ENCODE data around the gene GIPC1. TPM values are rescaled to one million over a fixed set of nuclear protein-coding genes. Genes with fewer than 3 reads are reported as not detected.

Gene GIPC1
- total and polyA plus RNA-seq, 9 of the 15 experiments (the other 6 are each of a cell fraction or from before 2014, with no cell fraction given), result 0.49 to 54.7 (median 24.8) TPM

- TF ChIP-seq FOXA1 (IDR thresholded peaks at IDR 0.05; ENCODE audit: borderline replicate concordance), result no peak
- no peak for TF ChIP-seq ZNF354B (CRISPR knock-in tag; IDR thresholded peaks at IDR 0.05)
- no peak for TF ChIP-seq PHF21A (IDR thresholded peaks at IDR 0.05; ENCODE audit: borderline replicate concordance, low read depth)
- TF ChIP-seq RBM22 (IDR thresholded peaks at IDR 0.05; ENCODE audit: low read depth, low read length, poor library complexity, severe bottlenecking), result peak; percentile 67
- TF ChIP-seq CSDE1 (IDR thresholded peaks at IDR 0.05), result no peak
- peak; percentile 13 for TF ChIP-seq HMGN3 (IDR thresholded peaks at IDR 0.05; ENCODE audit: borderline replicate concordance, extremely low read depth, insufficient read length, low read depth, low read length)
- ATAC-seq (no peak), DNase-seq (ENCODE audit: extremely low read depth in 1 of 4, low spot score in 3 of 4) (no peak), FAIRE-seq (no peak)
- ChIA-PET CTCF (ENCODE audit: low intra/inter-chr PET ratio) (no interaction called here), POLR2A (interaction anchor here (0.6 to 1.5 kb wide), 7 partner anchors 10 to 314 kb away, joined by 3 to 9 read pairs (median 6); partner anchors contain the start of gene ASF1B)
- WGBS (ENCODE audit: insufficient coverage, low coverage, missing lambda C conversion rate), result 100% methylated on average over 8 of the region's 19 CpGs
- Histone ChIP-seq H3K4me2 (ENCODE audit: insufficient read depth, low read length) (no peak overlapping the region), H3K27me3 (ENCODE audit: control insufficient read depth in 2 of 2, insufficient read depth in 2 of 2, low read length in 2 of 2) (no peaks in the 10 kb centered on the region), H3K79me2 (ENCODE audit: control insufficient read depth, insufficient read depth, low read length) (peaks cover 7% of the 10 kb centered on the region; the same call in 1 of the 3 replicates), H3K4me3 (no peak overlapping the region), H3K27ac (ENCODE audit: extremely low read depth, low read depth, low read length) (no peak overlapping the region), H4K20me1 (replicated peaks; ENCODE audit: control insufficient read depth, insufficient read depth, low read length) (no peaks in the 10 kb centered on the region), H2AFZ (ENCODE audit: low read depth, low read length) (no peak overlapping the region), H3K4me1 (replicated peaks in 1 of 2; ENCODE audit: control insufficient read depth in 2 of 2, insufficient read depth in 2 of 2, low read length in 2 of 2) (peaks cover 6 to 23% of the 10 kb centered on the region in 2 experiments; a peak in 4 of 5 replicates), H3K9me1 (ENCODE audit: control insufficient read depth, insufficient read depth, low read length) (peaks cover 5% of the 10 kb centered on the region), H3K9ac (ENCODE audit: insufficient read depth in 1 of 2, low read depth in 2 of 2, low read length in 2 of 2) (no peak overlapping the region), H3K36me3 (ENCODE audit: control insufficient read depth, insufficient read depth, low read length) (peaks cover 66% of the 10 kb centered on the region), H3K9me3 (replicated peaks; ENCODE audit: control insufficient read depth, insufficient read depth, low read depth, low read length) (no peaks in the 10 kb centered on the region)
- in situ Hi-C loops (cut with MboI), result no loop called here
- intact Hi-C loops (cut with micrococcal nuclease), result no loop called here
- BruUV-seq (replicated peaks), result no TSS peak
Measured at GRCh38 chr19:14450876-14451275, 45.1 kb downstream of the GIPC1 start.

All from K562 (cell line).